HCT116 (cell line): ENCODE measurements around the gene SCUBE2. TPM values are rescaled to one million over a fixed set of nuclear protein-coding genes. Genes with fewer than 3 reads are reported as not detected.
A peak's percentile ranks its signal among the peaks of the same experiment; 100 is the strongest.

Experiments
- ATAC-seq: fragments of 200-7000 bp; cut with Tn5 transposase; 2 replicates; pipeline ENCODE4 v1.9.1; 2020; ENCODE audit warnings: mild to moderate bottlenecking, moderate library complexity
- BruUV-seq: library from RNA; stranded (reverse); fragments of 400-500 nt; replicated peaks from 2 replicates; lab custom pipeline; 2021; lab: Mats Ljungman, UMichigan
- CTCF ChIA-PET: fragments of 300-600 bp; sonication (Branson Sonifier 250); formaldehyde crosslinking; loops from one replicate; lab custom pipeline; 2021; ENCODE audit warnings: antibody characterized with exemption; lab: Charles Lee
- POLR2A ChIA-PET: fragments of 300-600, 350-600 bp; sonication (Branson Sonifier 250); formaldehyde crosslinking; loops from one replicate; lab custom pipeline; 2021; ENCODE audit warnings: antibody characterized with exemption; lab: Charles Lee
- RAD21 ChIA-PET, 2 experiments: fragments of 300-600 bp; sonication (Branson Sonifier 250); formaldehyde crosslinking; loops; one replicate each; lab custom pipeline; 2023; ENCODE audit warnings: low total read pairs in 2 of 2; ENCODE audit not compliant: uncharacterized antibody in 2 of 2, unreplicated experiment in 2 of 2, low non-redundant PET in 1 of 2; lab: Charles Lee
- DNase-seq: peaks from one replicate; pipeline ENCODE4 v3.0.0-alpha.2; 2010; ENCODE audit warnings: low read depth, low spot score
- H2AFZ ChIP-seq: fragments of 200-600 bp; shearing (Covaris generic), sonication (generic); 2 replicates; pipeline ENCODE4 v1.6.1; 2017; ENCODE audit warnings: low read depth, mixed run types, mixed read lengths, antibody characterized with exemption, low read length; ENCODE audit not compliant: poor library complexity, severe bottlenecking
- H3K27ac ChIP-seq: 2 replicates; pipeline ENCODE4 v1.5.1; 2012; ENCODE audit warnings: low read depth, low read length
- H3K27me3 ChIP-seq: fragments of 200-600 bp; sonication (generic); 2 replicates; pipeline ENCODE4 v1.6.1; 2016; ENCODE audit warnings: mixed run types, low read length, mixed read lengths; ENCODE audit not compliant: insufficient read depth
- H3K36me3 ChIP-seq, 2 experiments: fragments of 200-500 bp in 1 of 2; fragments of 200-600 bp in 1 of 2; sonication (Bioruptor generic) in 1 of 2; sonication (generic) in 1 of 2; 2 replicates each; pipeline versions ENCODE4 v1.5.1 to v1.6.1; 2014 to 2016; ENCODE audit warnings: low read length in 2 of 2, inconsistent platforms in 1 of 2, mixed read lengths in 1 of 2, mixed run types in 1 of 2; ENCODE audit not compliant: insufficient read depth in 2 of 2, control insufficient read depth in 1 of 2
- H3K4me1 ChIP-seq, 2 experiments: fragments of 200-600 bp in 1 of 2; sonication (generic) in 1 of 2; 2 replicates each; pipeline versions ENCODE4 v1.5.1 to v1.6.1; 2012 to 2017; ENCODE audit warnings: low read length in 2 of 2, inconsistent platforms in 1 of 2, mild to moderate bottlenecking in 1 of 2, mixed read lengths in 1 of 2, mixed run types in 1 of 2, moderate library complexity in 1 of 2; ENCODE audit not compliant: insufficient read depth in 2 of 2, control insufficient read depth in 1 of 2
- H3K4me2 ChIP-seq: fragments of 200-600 bp; sonication (generic); 2 replicates; pipeline ENCODE4 v1.6.1; 2017; ENCODE audit warnings: mixed run types, low read length, mixed read lengths
- H3K4me3 ChIP-seq, 2 experiments: fragments of 200-600 bp in 1 of 2; sonication (generic) in 1 of 2; replicated peaks in 1 of 2; 2 replicates each; pipeline ENCODE4 v1.5.1; 2011 to 2016; ENCODE audit warnings: low read length in 2 of 2, control low read depth in 1 of 2, low read depth in 1 of 2, mild to moderate bottlenecking in 1 of 2, mixed read lengths in 1 of 2, mixed run types in 1 of 2
- H3K79me2 ChIP-seq: fragments of 200-600 bp; sonication (generic); 2 replicates; pipeline ENCODE4 v1.6.1; 2017; ENCODE audit warnings: mild to moderate bottlenecking, mixed run types, low read length, moderate library complexity, mixed read lengths; ENCODE audit not compliant: insufficient read depth
- H3K9ac ChIP-seq: fragments of 200-600 bp; sonication (generic); 2 replicates; pipeline ENCODE4 v1.6.1; 2016; ENCODE audit warnings: low read length, mixed read lengths
- H3K9me2 ChIP-seq: fragments of 200-600 bp; sonication (generic), shearing (Covaris generic); 2 replicates; pipeline ENCODE4 v1.6.1; 2017; ENCODE audit warnings: mixed run types, mild to moderate bottlenecking, moderate library complexity; ENCODE audit not compliant: insufficient read depth
- H3K9me3 ChIP-seq, 2 experiments: fragments of 200-500 bp in 1 of 2; fragments of 200-600 bp in 1 of 2; sonication (Bioruptor generic) in 1 of 2; sonication (generic) in 1 of 2; 2 replicates each; pipeline ENCODE4 v1.6.1; 2014 to 2017; ENCODE audit warnings: low read length in 2 of 2, mixed read lengths in 2 of 2, inconsistent platforms in 1 of 2, low read depth in 1 of 2, mild to moderate bottlenecking in 1 of 2, mixed run types in 1 of 2, moderate library complexity in 1 of 2; ENCODE audit not compliant: control insufficient read depth in 1 of 2, insufficient read depth in 1 of 2
- H4K20me1 ChIP-seq: fragments of 200-600 bp; sonication (generic), shearing (Covaris generic); 2 replicates; pipeline ENCODE4 v1.6.1; 2017; ENCODE audit warnings: mixed run types, mild to moderate bottlenecking, moderate library complexity; ENCODE audit not compliant: insufficient read depth
- EGR1 ChIP-seq: IDR thresholded peaks from 2 replicates; pipeline ENCODE4 v1.6.1; 2012; ENCODE audit warnings: low read depth
- ELF1 ChIP-seq: IDR thresholded peaks from 2 replicates; pipeline ENCODE4 v1.6.1; 2012; ENCODE audit warnings: low read depth, borderline replicate concordance
- EZH2 ChIP-seq: fragments of 200-600 bp; sonication (generic); IDR thresholded peaks from 2 replicates; pipeline ENCODE4 v1.6.1; 2017; ENCODE audit warnings: antibody characterized with exemption, mixed run types
- FOSL1 ChIP-seq: IDR thresholded peaks from 2 replicates; pipeline ENCODE4 v1.6.1; 2012; ENCODE audit warnings: low read depth
- JUND ChIP-seq: IDR thresholded peaks from 2 replicates; pipeline ENCODE4 v1.6.1; 2012
- MAX ChIP-seq: IDR thresholded peaks from 2 replicates; pipeline ENCODE4 v1.6.1; 2012
- RAD21 ChIP-seq: IDR thresholded peaks from 2 replicates; pipeline ENCODE4 v1.6.1; 2012; ENCODE audit warnings: low read depth, mild to moderate bottlenecking
- SIN3A ChIP-seq: IDR thresholded peaks from 2 replicates; pipeline ENCODE4 v1.6.1; 2012; ENCODE audit warnings: low read depth
- SP1 ChIP-seq: IDR thresholded peaks from 2 replicates; pipeline ENCODE4 v1.6.1; 2012; ENCODE audit warnings: low read depth
- SRF ChIP-seq: IDR thresholded peaks from 2 replicates; pipeline ENCODE4 v1.6.1; 2012; ENCODE audit warnings: low read depth
- TCF7L2 ChIP-seq: IDR thresholded peaks from 2 replicates; pipeline ENCODE4 v1.7.0; 2011; ENCODE audit warnings: borderline replicate concordance, inconsistent platforms; ENCODE audit not compliant: insufficient read depth, insufficient read length; ENCODE audit errors: extremely low read depth
- ZFX ChIP-seq: fragments of 450-650 bp; IDR thresholded peaks from 2 replicates; pipeline ENCODE4 v1.6.1; 2017
- ZNF274 ChIP-seq: fragments of 200-500 bp; sonication (Bioruptor generic); IDR thresholded peaks from 2 replicates; pipeline ENCODE4 v1.6.1; 2014; ENCODE audit warnings: mild to moderate bottlenecking, low read depth, low read length, inconsistent platforms
- intact Hi-C: fragments of 100-400 bp; cut with micrococcal nuclease; formaldehyde crosslinking; loops from 2 replicates; pipeline ENCODE4 v1.10.0; 2022
- total RNA-seq: library from RNA; stranded (reverse); gene quantifications from one replicate; pipeline ENCODE4 v1.2.1, GENCODE V29; 2021; ENCODE audit not compliant: unreplicated experiment
- TF ChIP-seq, protein P1 (sequence below): IDR thresholded peaks from 2 replicates; pipeline ENCODE4 v1.6.1; 2012

Gene SCUBE2
- total RNA-seq, 1 experiment from 2014 or later = 1.3 TPM

- peaks cover 8 to 15% of the 10 kb centered on the region in 2 experiments; a peak in 3 of 4 replicates for H3K36me3 ChIP-seq
- BruUV-seq = no TSS peak
- CTCF ChIA-PET = interaction anchor here (4.1 kb wide), 1 partner anchor 365 kb away, joined by 21 read pairs; no protein-coding TSS in a partner anchor
These were observed 49.8 kb upstream of the SCUBE2 start for GRCh38 chr11:9141186-9141585.

GRCh38 chr11:9139628-9140357 is 48.4 kb upstream of the SCUBE2 start:
- Histone ChIP-seq H3K9ac (peak overlapping the region; percentile 18; the same call in 1 of the 2 replicates), H3K4me2 (peak overlapping the region; percentile 53), H3K27me3 (no peaks in the 10 kb centered on the region), H3K27ac (peak overlapping the region; percentile 75), H2AFZ (no peak overlapping the region), H4K20me1 (peaks cover 5% of the 10 kb centered on the region; the same call in 1 of the 2 replicates), H3K9me3 (no peaks in the 10 kb centered on the region), H3K36me3 (peaks cover 8 to 15% of the 10 kb centered on the region in 2 experiments; a peak in 3 of 4 replicates), H3K79me2 (no peaks in the 10 kb centered on the region), H3K4me1 (peaks cover 33 to 35% of the 10 kb centered on the region in 2 experiments), H3K4me3 (no peak overlapping the region), H3K9me2 (no peaks in the 10 kb centered on the region)
- no peak for ATAC-seq
- no peak for DNase-seq
- intact Hi-C loops = loop anchor here (5.0 kb wide), 1 partner anchor 177 kb away; the partner anchor contains the start of gene TMEM9B
- BruUV-seq = no TSS peak
- POLR2A ChIA-PET = no interaction called here
- TF ChIP-seq SIN3A = no peak
- TF ChIP-seq SP1 = no peak
- no peak for TF ChIP-seq ZNF274
- TF ChIP-seq, protein P1, sequence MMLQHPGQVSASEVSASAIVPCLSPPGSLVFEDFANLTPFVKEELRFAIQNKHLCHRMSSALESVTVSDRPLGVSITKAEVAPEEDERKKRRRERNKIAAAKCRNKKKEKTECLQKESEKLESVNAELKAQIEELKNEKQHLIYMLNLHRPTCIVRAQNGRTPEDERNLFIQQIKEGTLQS = no peak
- TF ChIP-seq ZFX = no peak
- TF ChIP-seq JUND = no peak
- CTCF ChIA-PET = interaction anchor here (0.9 to 4.1 kb wide), 2 partner anchors 9 to 367 kb away, joined by 3 to 21 read pairs; no protein-coding TSS in a partner anchor
- RAD21 ChIA-PET = no interaction called here

More at GRCh38 chr11:9141186-9141585, 49.8 kb upstream of the SCUBE2 start:
- ChIA-PET RAD21 (no interaction called here), POLR2A (no interaction called here)
- no peak for TF ChIP-seq SRF
- no peak for TF ChIP-seq EGR1
- no peak for TF ChIP-seq RAD21
- TF ChIP-seq ELF1 = no peak
- TF ChIP-seq MAX = no peak
- TF ChIP-seq EZH2 = no peak
- TF ChIP-seq FOSL1 = no peak
- TF ChIP-seq ZFX = no peak
- no peak for TF ChIP-seq SIN3A
- TF ChIP-seq TCF7L2 = no peak
- TF ChIP-seq, protein P1 = no peak
- no peak overlapping the region for H3K4me2 ChIP-seq
- intact Hi-C loops = no loop called here
- H3K79me2 ChIP-seq = no peaks in the 10 kb centered on the region
- H3K9me3 ChIP-seq = no peaks in the 10 kb centered on the region
- no peak overlapping the region for H3K27ac ChIP-seq
- peaks cover 5% of the 10 kb centered on the region; the same call in 1 of the 2 replicates for H4K20me1 ChIP-seq
- no peaks in the 10 kb centered on the region for H3K27me3 ChIP-seq
- ATAC-seq (no peak), DNase-seq (no peak)
- no peak overlapping the region for H3K9ac ChIP-seq
- peaks cover 33 to 35% of the 10 kb centered on the region in 2 experiments for H3K4me1 ChIP-seq
- H2AFZ ChIP-seq = no peak overlapping the region
- no peaks in the 10 kb centered on the region for H3K9me2 ChIP-seq
- no peak overlapping the region for H3K4me3 ChIP-seq
